ENCODE data around the gene SORCS2. TPM values are rescaled to one million over a fixed set of nuclear protein-coding genes. Genes with fewer than 3 reads are reported as not detected.

Gene SORCS2
- polyA plus RNA-seq, 1 of the 3 experiments (the other 2 are of a cell fraction): 1.6 TPM

DNA sequence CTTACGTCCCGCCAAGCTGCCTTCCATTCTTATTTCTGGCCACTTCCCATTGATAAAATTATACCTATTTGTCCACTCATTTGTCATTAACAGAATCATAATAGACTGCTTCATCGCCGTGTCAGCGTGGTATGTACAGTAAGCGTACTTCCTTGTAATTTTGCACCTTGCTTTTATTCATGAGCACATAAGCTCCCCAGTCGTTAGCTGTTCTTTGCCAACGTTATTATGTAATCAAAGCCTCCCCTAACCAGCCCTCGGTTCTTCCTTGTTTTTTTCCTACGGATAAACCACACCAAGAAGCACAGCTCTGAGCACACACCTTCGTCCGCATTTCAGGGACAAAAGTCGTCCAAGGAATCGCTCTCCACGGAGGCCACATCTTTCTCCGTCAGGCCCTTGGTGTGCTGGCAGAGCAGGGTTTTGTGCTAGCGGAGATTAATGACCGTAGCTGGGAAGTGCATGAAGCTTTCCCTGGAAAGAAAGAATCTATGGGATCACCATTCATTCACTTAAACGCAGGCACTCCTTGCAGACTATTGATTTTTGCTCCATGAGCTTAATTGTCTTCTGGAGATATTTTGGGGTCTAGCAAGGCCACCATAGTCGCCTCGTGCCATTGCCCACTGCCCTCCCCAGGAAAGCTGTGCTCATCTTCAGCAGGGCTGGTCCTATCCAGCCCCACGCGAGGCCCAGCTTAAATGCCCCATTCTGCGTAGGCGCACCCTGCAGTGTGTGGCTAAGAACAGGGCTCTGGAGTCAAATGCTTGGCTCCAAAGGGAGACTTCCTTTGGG lies 443.3 kb downstream of the SORCS2 start:
- Histone ChIP-seq H3K27me3 (ENCODE audit: insufficient read depth) (no peaks in the 10 kb centered on the region), H3K9me2 (no peaks in the 10 kb centered on the region), H3K4me2 (no peak overlapping the region), H3K79me2 (ENCODE audit: insufficient read depth) (no peaks in the 10 kb centered on the region), H3K36me3 (replicated peaks in 1 of 2; ENCODE audit: control insufficient read depth in 1 of 2, insufficient read depth in 2 of 2, low read length in 1 of 2) (no peaks in the 10 kb centered on the region), H3K9ac (no peak overlapping the region), H3K4me1 (ENCODE audit: control insufficient read depth in 1 of 2, insufficient read depth in 2 of 2, low read depth in 1 of 2, low read length in 1 of 2) (peaks cover 7 to 15% of the 10 kb centered on the region in 2 experiments; a peak in 3 of 4 replicates), H3K4me3 (ENCODE audit: low read depth in 2 of 2, low read length in 1 of 2) (no peak overlapping the region), H2AFZ (ENCODE audit: low read depth) (no peak overlapping the region), H3K27ac (ENCODE audit: low read depth in 2 of 2, low read length in 1 of 2) (no peak overlapping the region), H4K20me1 (ENCODE audit: insufficient read depth) (no peaks in the 10 kb centered on the region), H3F3A (replicated peaks; ENCODE audit: insufficient read depth) (peaks cover 16% of the 10 kb centered on the region), H3K9me3 (no peaks in the 10 kb centered on the region)
- ChIA-PET CTCF (no interaction called here), POLR2A (no interaction called here)
- TF ChIP-seq FOXM1 (IDR thresholded peaks at IDR 0.05; ENCODE audit: low read depth): no peak
- TF ChIP-seq MEF2A (IDR thresholded peaks at IDR 0.05; ENCODE audit: borderline replicate concordance, low read depth): no peak
- TF ChIP-seq SIN3A (IDR thresholded peaks at IDR 0.05; ENCODE audit: borderline replicate concordance, low read depth, low read length): no peak
- TF ChIP-seq TAF1 (IDR thresholded peaks at IDR 0.05; ENCODE audit: borderline replicate concordance, low read depth, low read length): no peak
- no peak for TF ChIP-seq FOXJ3 (CRISPR knock-in tag; IDR thresholded peaks at IDR 0.05)
- TF ChIP-seq FOSL2 (IDR thresholded peaks at IDR 0.05; ENCODE audit: borderline replicate concordance, low read depth): no peak
- TF ChIP-seq SMC3 (IDR thresholded peaks at IDR 0.05; ENCODE audit: low read depth, low read length): no peak
- no peak for TF ChIP-seq RCOR1 (IDR thresholded peaks at IDR 0.05; ENCODE audit: low read length)
- no peak for TF ChIP-seq JUND (IDR thresholded peaks at IDR 0.05)
- no peak for TF ChIP-seq YY1 (IDR thresholded peaks at IDR 0.05; ENCODE audit: low read depth)
- TF ChIP-seq IRF3 (IDR thresholded peaks at IDR 0.05; ENCODE audit: low read depth, low read length): no peak
- TF ChIP-seq, protein P1, sequence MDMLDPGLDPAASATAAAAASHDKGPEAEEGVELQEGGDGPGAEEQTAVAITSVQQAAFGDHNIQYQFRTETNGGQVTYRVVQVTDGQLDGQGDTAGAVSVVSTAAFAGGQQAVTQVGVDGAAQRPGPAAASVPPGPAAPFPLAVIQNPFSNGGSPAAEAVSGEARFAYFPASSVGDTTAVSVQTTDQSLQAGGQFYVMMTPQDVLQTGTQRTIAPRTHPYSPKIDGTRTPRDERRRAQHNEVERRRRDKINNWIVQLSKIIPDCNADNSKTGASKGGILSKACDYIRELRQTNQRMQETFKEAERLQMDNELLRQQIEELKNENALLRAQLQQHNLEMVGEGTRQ (IDR thresholded peaks at IDR 0.05; ENCODE audit: borderline replicate concordance, low read depth, low read length): no peak
- TF ChIP-seq GABPA (IDR thresholded peaks at IDR 0.05; ENCODE audit: low read depth): no peak
- TF ChIP-seq EP300 (IDR thresholded peaks at IDR 0.05; ENCODE audit: borderline replicate concordance in 1 of 2, low read depth in 1 of 2, low read length in 1 of 2): no peak
- TF ChIP-seq, protein P2, sequence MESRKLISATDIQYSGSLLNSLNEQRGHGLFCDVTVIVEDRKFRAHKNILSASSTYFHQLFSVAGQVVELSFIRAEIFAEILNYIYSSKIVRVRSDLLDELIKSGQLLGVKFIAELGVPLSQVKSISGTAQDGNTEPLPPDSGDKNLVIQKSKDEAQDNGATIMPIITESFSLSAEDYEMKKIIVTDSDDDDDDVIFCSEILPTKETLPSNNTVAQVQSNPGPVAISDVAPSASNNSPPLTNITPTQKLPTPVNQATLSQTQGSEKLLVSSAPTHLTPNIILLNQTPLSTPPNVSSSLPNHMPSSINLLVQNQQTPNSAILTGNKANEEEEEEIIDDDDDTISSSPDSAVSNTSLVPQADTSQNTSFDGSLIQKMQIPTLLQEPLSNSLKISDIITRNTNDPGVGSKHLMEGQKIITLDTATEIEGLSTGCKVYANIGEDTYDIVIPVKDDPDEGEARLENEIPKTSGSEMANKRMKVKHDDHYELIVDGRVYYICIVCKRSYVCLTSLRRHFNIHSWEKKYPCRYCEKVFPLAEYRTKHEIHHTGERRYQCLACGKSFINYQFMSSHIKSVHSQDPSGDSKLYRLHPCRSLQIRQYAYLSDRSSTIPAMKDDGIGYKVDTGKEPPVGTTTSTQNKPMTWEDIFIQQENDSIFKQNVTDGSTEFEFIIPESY (IDR thresholded peaks at IDR 0.05; ENCODE audit: borderline replicate concordance, low read depth): no peak
- WGBS (ENCODE audit: low lambda C conversion rate): 87% methylated on average over 25 of the region's 25 CpGs
- DNase-seq: no peak

Data from SK-N-SH (cell line).